Lung (tissue), 12 donors: Measurements from ENCODE around the gene FYCO1. TPM values are rescaled to one million over a fixed set of nuclear protein-coding genes. Genes with fewer than 3 reads are reported as not detected.

Experiments
- ATAC-seq: fragments of 200-7000 bp; cut with Tn5 transposase; one replicate; pipeline ENCODE4 v1.9.1; 2020; ENCODE audit warnings: moderate number of reproducible peaks; ENCODE audit not compliant: insufficient read depth, low FRiP score
- DNase-seq, 3 donors: peaks; one replicate each; pipeline ENCODE4 v3.0.0-alpha.2; 2013 to 2017
- H3K27ac ChIP-seq, 2 donors: one replicate each; pipeline ENCODE4 v1.5.1; 2013; ENCODE audit warnings: mild to moderate bottlenecking in 2 of 2, moderate library complexity in 2 of 2, control low read depth in 1 of 2, inconsistent platforms in 1 of 2, low read depth in 1 of 2, low read length in 1 of 2
- H3K27me3 ChIP-seq, 3 donors: one replicate each; pipeline ENCODE4 v1.5.1; 2013; ENCODE audit warnings: low read length in 2 of 3; ENCODE audit not compliant: control insufficient read depth in 3 of 3, insufficient read depth in 3 of 3
- H3K36me3 ChIP-seq, 4 donors: one replicate each; pipeline ENCODE4 v1.5.1; 2013; ENCODE audit warnings: low read length in 4 of 4, mild to moderate bottlenecking in 1 of 4, moderate library complexity in 1 of 4; ENCODE audit not compliant: control insufficient read depth in 4 of 4, insufficient read depth in 4 of 4
- H3K4me1 ChIP-seq, 5 donors: one replicate each; pipeline ENCODE4 v1.5.1; 2013; ENCODE audit warnings: low read length in 5 of 5, mild to moderate bottlenecking in 2 of 5, moderate library complexity in 1 of 5; ENCODE audit not compliant: control insufficient read depth in 5 of 5, insufficient read depth in 5 of 5
- H3K4me3 ChIP-seq: one replicate; pipeline ENCODE4 v1.5.1; 2013; ENCODE audit warnings: mild to moderate bottlenecking, control low read depth, moderate library complexity
- H3K9ac ChIP-seq, 2 donors: one replicate each; pipeline ENCODE4 v1.5.1; 2013; ENCODE audit warnings: low read length in 2 of 2, control low read depth in 1 of 2; ENCODE audit not compliant: insufficient read depth in 1 of 2
- H3K9me3 ChIP-seq, 4 donors: one replicate each; pipeline ENCODE4 v1.5.1; 2013; ENCODE audit warnings: low read length in 3 of 4, mild to moderate bottlenecking in 1 of 4, moderate library complexity in 1 of 4; ENCODE audit not compliant: control insufficient read depth in 4 of 4, insufficient read depth in 3 of 4
- WGBS, 2 donors: extraction: QIAGEN DNeasy Blood & Tissue Kit; methylation state at CpG; one replicate each; pipeline ENCODE4 v1.1.7; 2013; 5-methylcytosine and 5-hydroxymethylcytosine counted together
- polyA plus RNA-seq, 2 donors: library from polyadenylated mRNA; stranded (reverse); fragments of 200-250 nt; gene quantifications; one replicate each; pipeline ENCODE4 v1.2.1, GENCODE V29; 2013
- total RNA-seq, 2 donors: library from RNA; depleted of rRNA in 1 of 2; stranded (reverse); fragments of >200 nt in 1 of 2; gene quantifications; one replicate each; pipeline ENCODE4 v1.2.1, GENCODE V29; 2014 to 2021
- TF ChIP-seq, protein P1 (sequence below): IDR thresholded peaks from 2 replicates; pipeline ENCODE4 v1.5.1; 2012; ENCODE audit warnings: mild to moderate bottlenecking; ENCODE audit errors: control extremely low read depth, extremely low read depth
- donor health status: control.
- donor health status: control.
- donor health status: Bipolar disorder and iron deficiency.
- donor health status: healthy.
- donor health status: DM: yes; HTN: yes; CAD: no.

FYCO1 gene
- total and polyA plus RNA-seq, 4 donors, result 11.3 to 38.7 (median 23.2) TPM

- WGBS, 2 donors, result 88 to 92% methylated on average over 6 of the region's 6 CpGs
- Histone ChIP-seq H3K4me1 (peaks cover 0 to 7% (median 0%) of the 10 kb centered on the region in 5 donors), H3K27ac (no peak overlapping the region), H3K9me3 (no peaks in the 10 kb centered on the region), H3K36me3 (peaks cover 3 to 30% (median 8%) of the 10 kb centered on the region in 4 donors), H3K4me3 (no peak overlapping the region), H3K9ac (no peak overlapping the region), H3K27me3 (no peaks in the 10 kb centered on the region)
- DNase-seq (no peak), ATAC-seq (no peak)
- TF ChIP-seq, protein P1, sequence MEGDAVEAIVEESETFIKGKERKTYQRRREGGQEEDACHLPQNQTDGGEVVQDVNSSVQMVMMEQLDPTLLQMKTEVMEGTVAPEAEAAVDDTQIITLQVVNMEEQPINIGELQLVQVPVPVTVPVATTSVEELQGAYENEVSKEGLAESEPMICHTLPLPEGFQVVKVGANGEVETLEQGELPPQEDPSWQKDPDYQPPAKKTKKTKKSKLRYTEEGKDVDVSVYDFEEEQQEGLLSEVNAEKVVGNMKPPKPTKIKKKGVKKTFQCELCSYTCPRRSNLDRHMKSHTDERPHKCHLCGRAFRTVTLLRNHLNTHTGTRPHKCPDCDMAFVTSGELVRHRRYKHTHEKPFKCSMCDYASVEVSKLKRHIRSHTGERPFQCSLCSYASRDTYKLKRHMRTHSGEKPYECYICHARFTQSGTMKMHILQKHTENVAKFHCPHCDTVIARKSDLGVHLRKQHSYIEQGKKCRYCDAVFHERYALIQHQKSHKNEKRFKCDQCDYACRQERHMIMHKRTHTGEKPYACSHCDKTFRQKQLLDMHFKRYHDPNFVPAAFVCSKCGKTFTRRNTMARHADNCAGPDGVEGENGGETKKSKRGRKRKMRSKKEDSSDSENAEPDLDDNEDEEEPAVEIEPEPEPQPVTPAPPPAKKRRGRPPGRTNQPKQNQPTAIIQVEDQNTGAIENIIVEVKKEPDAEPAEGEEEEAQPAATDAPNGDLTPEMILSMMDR, result no peak
Measured at GRCh38 chr3:45917146-45917898, 78.3 kb downstream of the FYCO1 start.

GRCh38 chr3:45915518-45916231, 79.9 kb downstream of the FYCO1 start:
- Histone ChIP-seq H3K4me1 (peaks cover 0 to 7% (median 0%) of the 10 kb centered on the region in 5 donors), H3K9ac (no peak overlapping the region), H3K27me3 (no peaks in the 10 kb centered on the region), H3K9me3 (no peaks in the 10 kb centered on the region), H3K27ac (no peak overlapping the region), H3K4me3 (no peak overlapping the region), H3K36me3 (peaks cover 0 to 15% (median 3%) of the 10 kb centered on the region in 4 donors)
- WGBS, 2 donors, result 49 to 65% methylated on average over 13 of the region's 13 CpGs
- DNase-seq (peak in 2 of 3 donors; percentile 20 to 46), ATAC-seq (peak; percentile 80)
- TF ChIP-seq, protein P1, result no peak

GRCh38 chr3:45915059-45915439, 80.6 kb downstream of the FYCO1 start:
- H3K36me3 ChIP-seq, result peaks cover 1 to 11% (median 3%) of the 10 kb centered on the region in 4 donors
- no peak overlapping the region for H3K27ac ChIP-seq
- ATAC-seq (no peak), DNase-seq (no peak)
- WGBS, 2 donors, result 87 to 89% methylated on average over 9 of the region's 9 CpGs
- peaks cover 0 to 7% (median 0%) of the 10 kb centered on the region in 5 donors for H3K4me1 ChIP-seq
- H3K9ac ChIP-seq, result no peak overlapping the region
- no peak overlapping the region for H3K4me3 ChIP-seq
- TF ChIP-seq, protein P1, result no peak
- H3K9me3 ChIP-seq, result no peaks in the 10 kb centered on the region
- no peaks in the 10 kb centered on the region for H3K27me3 ChIP-seq
